Measurements from ENCODE around the gene PRAMEF7.
"Not testable (repeated sequence)": the region's sequence is repeated elsewhere in the genome, so short reads cannot be mapped to it uniquely, and the experiment has no call there.

Gene PRAMEF7

DNA sequence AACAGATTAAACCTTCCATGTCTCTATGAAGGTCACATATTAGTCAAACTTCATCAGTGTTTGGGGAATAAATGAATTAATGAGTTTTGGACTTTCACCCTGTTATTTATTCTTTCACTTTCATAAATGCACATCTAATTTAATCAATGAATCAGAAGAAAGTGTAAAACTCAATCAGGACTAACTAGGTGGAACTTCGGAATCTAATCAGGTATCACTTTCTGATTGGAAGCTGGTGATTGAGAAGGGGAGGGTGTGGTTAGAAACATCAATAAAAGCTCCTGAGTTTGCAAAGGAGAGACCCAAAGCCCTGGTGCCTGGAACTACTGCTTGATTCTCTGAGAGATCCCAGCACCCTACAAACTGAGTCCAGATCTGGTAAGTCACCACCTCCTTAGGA lies at the start of gene PRAMEF7:
Gene PRAMEF7 (plus strand): TSS at position 301 of the 400 bp plus-strand sequence. CDS start 1,083 bp downstream, outside the sequence.
- not testable (repeated sequence) for DNase-seq

DNA sequence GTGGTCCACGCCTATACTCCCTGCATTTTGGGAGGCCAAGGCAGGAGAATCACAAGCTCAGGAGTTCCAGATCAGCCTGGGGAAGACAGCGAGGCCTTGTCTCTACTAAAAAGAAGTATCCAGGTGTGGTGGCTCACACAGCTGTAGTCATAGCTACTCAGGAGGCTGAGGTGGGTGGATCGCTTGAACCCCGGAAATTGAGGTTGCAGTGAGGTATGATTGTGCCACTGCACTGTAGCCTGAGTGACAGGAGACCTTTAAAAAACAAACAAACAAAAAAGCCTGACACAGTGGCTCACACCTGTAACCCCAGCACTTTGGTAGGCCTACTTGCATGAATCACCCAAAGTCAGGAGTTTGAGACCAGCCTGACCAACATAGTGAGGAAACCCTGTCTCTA lies 38.0 kb upstream of the PRAMEF7 start:
- not testable (repeated sequence) for DNase-seq

DNA sequence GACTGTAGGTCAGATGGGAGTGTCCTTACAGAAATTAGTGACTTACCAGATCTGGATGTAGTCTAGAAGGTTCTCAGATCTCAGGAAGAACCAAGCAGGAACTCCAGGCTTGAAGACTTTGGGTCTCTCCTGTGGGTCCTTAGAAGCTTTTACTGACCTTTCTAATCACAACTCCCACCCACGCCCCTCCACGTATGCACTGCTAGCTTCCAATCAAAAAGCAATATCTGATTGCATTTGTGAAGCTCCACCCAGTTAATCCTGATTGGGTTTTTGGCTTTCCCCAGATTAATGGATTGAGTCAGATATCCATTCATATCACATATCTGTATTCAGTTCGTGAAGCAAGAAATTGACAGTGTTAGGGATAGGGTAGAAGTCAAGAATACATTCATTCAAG lies 30.3 kb upstream of the PRAMEF7 start, which contains the start of gene PRAMEF4:
Gene PRAMEF4 (minus strand): TSS at position 101 of the 400 bp plus-strand sequence. CDS start 2,807 bp downstream, outside the sequence.
- not testable (repeated sequence) for DNase-seq

DNA sequence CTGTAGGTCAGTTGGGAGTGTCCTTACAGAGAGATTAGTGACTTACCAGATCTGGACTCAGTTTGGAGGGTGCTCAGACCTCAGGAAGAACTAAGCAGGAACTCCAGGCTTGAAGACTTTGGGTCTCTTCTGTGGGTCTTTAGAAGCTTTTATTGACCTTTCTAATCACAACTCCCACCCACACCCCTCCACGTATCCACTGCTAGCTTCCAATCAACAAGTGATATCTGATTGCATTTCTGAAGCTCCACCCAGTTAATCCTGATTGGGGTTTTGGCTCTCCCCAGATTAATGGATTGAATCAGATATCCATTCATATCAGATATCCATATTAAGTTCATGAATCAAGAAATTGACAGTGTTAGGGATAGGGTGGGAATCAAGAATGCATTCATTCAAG lies 18.2 kb upstream of the PRAMEF7 start, which contains the start of gene PRAMEF10:
Gene PRAMEF10 (minus strand): TSS at position 101 of the 400 bp plus-strand sequence. CDS start 2,423 bp downstream, outside the sequence.
- not testable (repeated sequence) for DNase-seq

DNA sequence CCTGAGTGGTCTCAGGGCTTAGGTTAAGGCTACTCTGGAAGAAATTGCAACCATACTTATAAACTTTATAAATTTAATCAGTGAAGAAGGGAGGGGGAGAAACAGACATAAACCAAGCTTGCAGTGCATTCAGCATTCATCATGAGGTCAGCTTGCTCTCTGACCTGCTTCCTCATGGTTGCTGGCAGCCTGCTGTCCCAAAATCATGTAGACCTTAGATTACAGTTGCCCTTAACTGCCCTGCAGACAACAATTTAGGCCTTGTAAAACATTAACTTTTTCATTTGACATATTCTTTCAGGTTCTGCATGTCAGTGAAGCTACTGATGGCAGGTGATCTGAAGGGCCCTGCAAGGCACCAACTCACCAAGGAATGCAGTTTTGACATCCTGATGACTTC lies 17.2 kb upstream of the PRAMEF7 start:
- not testable (repeated sequence) for DNase-seq

DNA sequence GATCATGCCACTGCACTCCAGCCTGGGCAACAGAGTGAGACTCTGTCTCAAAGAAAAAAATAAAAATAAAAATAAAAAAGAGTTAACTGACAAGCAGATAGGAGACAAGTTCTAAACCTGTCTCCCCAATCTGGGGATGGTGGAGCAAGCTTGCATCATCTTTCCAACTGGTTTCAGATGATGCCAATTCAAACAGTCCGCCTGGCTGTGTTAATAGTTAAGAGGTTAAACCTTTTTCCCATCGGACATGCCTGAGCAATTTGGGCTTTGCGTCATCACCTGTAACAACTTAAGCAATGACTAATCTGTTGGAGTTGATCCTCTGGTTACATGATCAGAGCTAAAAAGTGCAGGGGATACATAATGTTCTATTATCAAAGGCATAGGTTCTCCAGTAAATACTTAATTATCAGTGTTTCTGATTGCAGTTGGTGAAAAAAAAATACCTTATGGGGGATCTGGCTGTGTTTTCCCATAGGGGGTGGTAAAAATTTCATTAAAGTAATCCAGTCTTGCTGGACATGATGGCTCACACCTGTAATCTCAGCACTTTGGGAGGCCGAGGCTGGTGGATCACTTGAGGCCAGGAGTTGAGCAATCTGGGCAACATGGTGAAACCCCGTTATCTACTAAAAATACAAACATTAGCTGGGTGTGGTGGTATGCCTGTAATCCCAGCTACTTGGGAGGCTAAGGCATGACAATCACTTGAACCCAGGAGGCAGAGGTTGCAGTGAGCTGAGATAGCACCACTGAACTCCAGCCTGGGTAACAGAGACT lies 12.4 kb upstream of the PRAMEF7 start:
- DNase-seq: not testable (repeated sequence)

DNA sequence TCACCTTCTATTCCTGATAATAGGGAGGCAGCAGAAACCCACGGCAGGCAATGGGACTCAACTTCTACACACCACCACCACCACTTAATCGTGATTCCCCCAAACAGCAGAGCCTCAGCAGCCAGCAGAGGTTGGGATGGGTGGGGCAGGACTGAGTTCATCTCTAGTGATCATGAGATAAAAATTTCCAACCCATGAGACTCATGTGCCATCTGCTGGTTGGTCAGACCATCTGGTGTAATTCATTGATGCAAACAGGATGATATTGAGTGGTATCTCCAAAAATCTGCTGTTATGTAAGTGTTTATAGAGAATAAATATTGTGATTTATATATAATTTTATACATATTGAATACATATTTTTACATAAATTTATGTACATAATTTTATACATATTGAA lies 5.3 kb downstream of the PRAMEF7 start:
- DNase-seq: not testable (repeated sequence)

DNA sequence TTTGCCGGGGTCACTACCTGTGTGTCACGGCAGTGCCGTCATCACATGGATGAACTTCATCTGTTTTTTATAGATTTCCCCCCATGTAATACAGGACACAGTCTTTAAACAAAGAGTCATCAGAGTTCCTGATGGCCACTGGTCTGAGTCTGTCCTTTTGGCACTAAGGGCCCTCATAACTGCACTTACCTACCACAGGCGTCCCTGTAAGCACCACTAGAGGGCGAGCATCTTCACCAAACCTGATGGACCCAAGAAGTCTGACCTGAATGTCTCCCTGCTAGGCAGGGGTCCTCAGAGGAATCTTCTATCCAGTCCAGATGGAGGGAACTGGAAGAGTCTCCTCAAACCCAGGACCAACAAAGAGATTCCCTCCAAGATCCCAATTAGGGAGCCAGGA lies 8.0 kb downstream of the PRAMEF7 start:
- DNase-seq: not testable (repeated sequence)

DNA sequence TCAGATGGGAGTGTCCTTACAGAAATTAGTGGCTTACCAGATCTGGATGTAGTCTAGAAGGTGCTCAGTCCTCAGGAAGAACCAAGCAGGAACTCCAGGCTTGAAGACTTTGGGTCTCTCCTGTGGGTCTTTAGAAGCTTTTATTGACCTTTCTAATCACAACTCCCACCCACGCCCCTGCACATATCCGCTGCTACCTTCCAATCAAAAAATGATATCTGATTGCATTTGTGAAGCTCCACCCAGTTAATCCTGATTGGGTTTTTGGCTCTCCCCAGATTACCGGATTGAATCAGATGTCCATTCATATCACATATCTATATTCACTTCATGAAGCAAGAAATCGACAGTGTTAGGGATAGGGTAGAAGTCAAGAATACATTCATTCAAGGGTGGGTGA lies 31.1 kb downstream of the PRAMEF7 start, which contains the start of gene PRAMEF6:
Gene PRAMEF6 (minus strand): TSS at position 101 of the 400 bp plus-strand sequence. CDS start 5,062 bp downstream, outside the sequence.
- not testable (repeated sequence) for DNase-seq
